ENCODE measurements around the gene B3GNT5. TPM values are rescaled to one million over a fixed set of nuclear protein-coding genes. Genes with fewer than 3 reads are reported as not detected.
A peak's percentile ranks its signal among the peaks of the same experiment; 100 is the strongest.

The B3GNT5 gene
- polyA plus RNA-seq, 3 donors: 14.1 to 17.7 (median 14.2) TPM

- 94% methylated on average over 4 of the region's 5 CpGs for WGBS (ENCODE audit: insufficient coverage)
Observed at GRCh38 chr3:183265834-183266417, 12.9 kb downstream of the B3GNT5 start.

GRCh38 chr3:183266454-183266853 lies 13.4 kb downstream of the B3GNT5 start:
- intact Hi-C loops (cut with micrococcal nuclease): loop anchor here in 1 of 2 donors (5.0 kb wide), 1 partner anchor 79 kb away; no protein-coding TSS in a partner anchor
- no peak for TF ChIP-seq CTCF (IDR thresholded peaks at IDR 0.05)
- peaks cover 27 to 40% of the 10 kb centered on the region in 2 donors for H3K4me1 ChIP-seq (ENCODE audit: control insufficient read depth in 1 of 2, insufficient read depth in 2 of 2, low read length in 2 of 2)
- no peak overlapping the region for H3K4me2 ChIP-seq (replicated peaks; ENCODE audit: extremely low read depth, low read length, poor library complexity, severe bottlenecking)
- WGBS (ENCODE audit: insufficient coverage): no CpG with 5 or more reads among the region's 3 CpGs
- no peak overlapping the region for H3K4me3 ChIP-seq (replicated peaks in 1 of 3; ENCODE audit: low read depth in 2 of 3, low read length in 3 of 3)
- no peaks in the 10 kb centered on the region for H3K27me3 ChIP-seq (ENCODE audit: control insufficient read depth in 2 of 2, insufficient read depth in 2 of 2, low read length in 2 of 2)
- peaks cover 8 to 17% of the 10 kb centered on the region in 2 donors for H3K36me3 ChIP-seq (replicated peaks in 1 of 2; ENCODE audit: control insufficient read depth in 1 of 2, insufficient read depth in 2 of 2, low read length in 2 of 2)
- Mint-ChIP-seq H3K4me3 (peak overlapping the region in 1 of 2 donors; percentile 21), H3K9me3 (no peaks in the 10 kb centered on the region), H3K36me3 (peaks cover 25 to 26% of the 10 kb centered on the region in 2 donors), H3K27me3 (ENCODE audit: low read depth in 3 of 3) (no peaks in the 10 kb centered on the region), H3K4me1 (peaks cover 19% of the 10 kb centered on the region), H3K27ac (peak overlapping the region in 3 of 7 donors; percentile 6 to 72 (median 58))
- H2AFZ ChIP-seq (ENCODE audit: insufficient read depth, low read depth, low read length, poor library complexity, severe bottlenecking): no peak overlapping the region
- H3K9me3 ChIP-seq (replicated peaks in 1 of 2; ENCODE audit: control insufficient read depth in 1 of 2, insufficient read depth in 1 of 2, low read length in 2 of 2): no peaks in the 10 kb centered on the region
- H3K9ac ChIP-seq (ENCODE audit: insufficient read depth, low read length, poor library complexity, severe bottlenecking): no peak overlapping the region
- H3K79me2 ChIP-seq (ENCODE audit: insufficient read depth, low read length): peaks cover 96% of the 10 kb centered on the region
- no peak overlapping the region for H3K27ac ChIP-seq (ENCODE audit: low read depth in 1 of 2, low read length in 2 of 2)
- DNase-seq: no peak
- no peaks in the 10 kb centered on the region for H4K20me1 ChIP-seq (ENCODE audit: insufficient read depth, low read length)

More at GRCh38 chr3:183265834-183266417, 12.9 kb downstream of the B3GNT5 start:
- H3K27me3 Mint-ChIP-seq (ENCODE audit: low read depth in 3 of 3): no peaks in the 10 kb centered on the region
- Histone ChIP-seq H3K36me3 (replicated peaks in 1 of 2; ENCODE audit: control insufficient read depth in 1 of 2, insufficient read depth in 2 of 2, low read length in 2 of 2) (peaks cover 8 to 17% of the 10 kb centered on the region in 2 donors), H3K4me1 (ENCODE audit: control insufficient read depth in 1 of 2, insufficient read depth in 2 of 2, low read length in 2 of 2) (peaks cover 31 to 46% of the 10 kb centered on the region in 2 donors), H3K27me3 (ENCODE audit: control insufficient read depth in 2 of 2, insufficient read depth in 2 of 2, low read length in 2 of 2) (no peaks in the 10 kb centered on the region), H3K27ac (ENCODE audit: low read depth in 1 of 2, low read length in 2 of 2) (peak overlapping the region in 1 of 2 donors; percentile 29), H3K79me2 (ENCODE audit: insufficient read depth, low read length) (peaks cover 96% of the 10 kb centered on the region), H4K20me1 (ENCODE audit: insufficient read depth, low read length) (no peaks in the 10 kb centered on the region), H3K9ac (ENCODE audit: insufficient read depth, low read length, poor library complexity, severe bottlenecking) (no peak overlapping the region), H3K9me3 (replicated peaks in 1 of 2; ENCODE audit: control insufficient read depth in 1 of 2, insufficient read depth in 1 of 2, low read length in 2 of 2) (no peaks in the 10 kb centered on the region), H3K4me3 (replicated peaks in 1 of 3; ENCODE audit: low read depth in 2 of 3, low read length in 3 of 3) (no peak overlapping the region), H2AFZ (ENCODE audit: insufficient read depth, low read depth, low read length, poor library complexity, severe bottlenecking) (no peak overlapping the region), H3K4me2 (replicated peaks; ENCODE audit: extremely low read depth, low read length, poor library complexity, severe bottlenecking) (no peak overlapping the region)
- peaks cover 22% of the 10 kb centered on the region for H3K4me1 Mint-ChIP-seq
- H3K9me3 Mint-ChIP-seq: no peaks in the 10 kb centered on the region
- no peak overlapping the region for H3K4me3 Mint-ChIP-seq
- H3K36me3 Mint-ChIP-seq: peaks cover 21 to 24% of the 10 kb centered on the region in 2 donors
- peak; percentile 49 to 80 (median 58) for DNase-seq
- TF ChIP-seq CTCF (IDR thresholded peaks at IDR 0.05): no peak
- no peak overlapping the region for H3K27ac Mint-ChIP-seq
- intact Hi-C loops (cut with micrococcal nuclease): loop anchor here in 1 of 2 donors (5.0 kb wide), 1 partner anchor 79 kb away; no protein-coding TSS in a partner anchor

Measured in CD14-positive monocyte (primary cell).